WTC11 (cell line): Measurements from ENCODE around the gene CYB5D1. TPM values are rescaled to one million over a fixed set of nuclear protein-coding genes. Genes with fewer than 3 reads are reported as not detected.

ENCODE experiments used
- ATAC-seq: fragments of 200-7000 bp; cut with Tn5 transposase; 2 replicates; pipeline ENCODE4 v1.10.0; 2021; ENCODE audit warnings: mild to moderate bottlenecking, moderate library complexity
- CTCF ChIA-PET: fragments of 300-600 bp; sonication (Branson Sonifier 250); formaldehyde crosslinking; loops from one replicate; lab custom pipeline; 2021; ENCODE audit warnings: antibody characterized with exemption; lab: Charles Lee
- POLR2A ChIA-PET: fragments of 350-600 bp; sonication (Branson Sonifier 250); formaldehyde crosslinking; loops from one replicate; lab custom pipeline; 2021; ENCODE audit warnings: antibody characterized with exemption; lab: Charles Lee
- DNase-seq: peaks from one replicate; pipeline ENCODE4 v3.0.0; 2021; ENCODE audit warnings: low spot score
- H3K27ac Mint-ChIP-seq: 2 replicates; pipeline ENCODE4 v1.8.0; 2021; ENCODE audit warnings: mixed read lengths
- H3K27me3 Mint-ChIP-seq: 2 replicates; pipeline ENCODE4 v1.8.0; 2021; ENCODE audit warnings: low read depth, mild to moderate bottlenecking, moderate library complexity, mixed read lengths
- H3K36me3 Mint-ChIP-seq: 2 replicates; pipeline ENCODE4 v1.8.0; 2021; ENCODE audit warnings: mixed read lengths
- H3K4me1 Mint-ChIP-seq: 2 replicates; pipeline ENCODE4 v1.8.0; 2022; ENCODE audit warnings: mixed read lengths
- H3K4me3 Mint-ChIP-seq: 2 replicates; pipeline ENCODE4 v1.8.0; 2021; ENCODE audit warnings: mild to moderate bottlenecking, moderate library complexity, mixed read lengths
- H3K9me3 Mint-ChIP-seq: 2 replicates; pipeline ENCODE4 v1.8.0; 2021; ENCODE audit warnings: mixed read lengths
- ATF2 ChIP-seq: sonication (generic); formaldehyde crosslinking; IDR thresholded peaks from 2 replicates; pipeline ENCODE4 v1.8.1; 2022; ENCODE audit warnings: low read depth, missing genetic modification reagents, borderline replicate concordance
- E2F1 ChIP-seq: sonication (generic); formaldehyde crosslinking; IDR thresholded peaks from 2 replicates; pipeline ENCODE4 v1.8.0; 2022; ENCODE audit warnings: mild to moderate bottlenecking, missing genetic modification reagents
- EMX1 ChIP-seq: fragments of 250-450 bp; sonication (Bioruptor Pico); IDR thresholded peaks from 2 replicates; pipeline ENCODE4 v1.8.0; 2021; ENCODE audit warnings: mild to moderate bottlenecking
- JAZF1 ChIP-seq: fragments of 250-450 bp; sonication (Bioruptor Pico); IDR thresholded peaks from 2 replicates; pipeline ENCODE4 v1.9.0; 2021; ENCODE audit warnings: moderate library complexity, mild to moderate bottlenecking, inconsistent platforms
- NFATC4 ChIP-seq: fragments of 250-450 bp; sonication (Bioruptor Pico); IDR thresholded peaks from 2 replicates; pipeline ENCODE4 v1.9.0; 2021; ENCODE audit warnings: mild to moderate bottlenecking
- PRDM15 ChIP-seq: sonication (generic); formaldehyde crosslinking; IDR thresholded peaks from 2 replicates; pipeline ENCODE4 v1.8.0; 2022; ENCODE audit warnings: missing genetic modification reagents
- TCF7 ChIP-seq: sonication (generic); formaldehyde crosslinking; IDR thresholded peaks from 2 replicates; pipeline ENCODE4 v1.8.0; 2022; ENCODE audit warnings: mild to moderate bottlenecking, low read depth, missing genetic modification reagents, moderate library complexity
- TP53 ChIP-seq: sonication (generic); formaldehyde crosslinking; IDR thresholded peaks from 2 replicates; pipeline ENCODE4 v1.8.1; 2023; ENCODE audit warnings: mild to moderate bottlenecking, missing genetic modification reagents
- ZNF121 ChIP-seq: sonication (generic); formaldehyde crosslinking; IDR thresholded peaks from 2 replicates; pipeline ENCODE4 v1.8.0; 2023; ENCODE audit warnings: missing genetic modification reagents
- ZNF232 ChIP-seq: sonication (generic); formaldehyde crosslinking; IDR thresholded peaks from 2 replicates; pipeline ENCODE4 v1.8.0; 2022; ENCODE audit warnings: mild to moderate bottlenecking, missing genetic modification reagents
- ZNF317 ChIP-seq: sonication (generic); formaldehyde crosslinking; IDR thresholded peaks from 2 replicates; pipeline ENCODE4 v1.8.1; 2023; ENCODE audit warnings: low read depth, mild to moderate bottlenecking, moderate library complexity, missing genetic modification reagents, borderline replicate concordance
- ZNF671 ChIP-seq: fragments of 250-450 bp; sonication (Bioruptor Pico); IDR thresholded peaks from 2 replicates; pipeline ENCODE4 v1.8.0; 2021; ENCODE audit warnings: mild to moderate bottlenecking
- total RNA-seq: library from RNA; stranded (reverse); gene quantifications from 3 replicates; pipeline ENCODE4 v1.2.3, GENCODE V29; 2021
- TF ChIP-seq, protein P1 (sequence below): sonication (generic); formaldehyde crosslinking; IDR thresholded peaks from 2 replicates; pipeline ENCODE4 v1.8.1; 2022; ENCODE audit warnings: low read depth, mild to moderate bottlenecking, moderate library complexity, missing genetic modification reagents, borderline replicate concordance
- TF ChIP-seq, protein P2 (sequence below): sonication (generic); formaldehyde crosslinking; IDR thresholded peaks from 2 replicates; pipeline ENCODE4 v1.8.0; 2023; ENCODE audit warnings: missing genetic modification reagents
- TF ChIP-seq, protein P3 (sequence below): sonication (generic); formaldehyde crosslinking; IDR thresholded peaks from 2 replicates; pipeline ENCODE4 v1.8.1; 2023; ENCODE audit warnings: mild to moderate bottlenecking, missing genetic modification reagents
- TF ChIP-seq, protein P4 (sequence below): sonication (generic); formaldehyde crosslinking; conservative IDR thresholded peaks from 2 replicates; pipeline ENCODE4 v1.8.1; 2022; ENCODE audit warnings: mild to moderate bottlenecking, missing genetic modification reagents

Gene CYB5D1
- total RNA-seq, 1 experiment from 2014 or later = 15.2 TPM

DNA sequence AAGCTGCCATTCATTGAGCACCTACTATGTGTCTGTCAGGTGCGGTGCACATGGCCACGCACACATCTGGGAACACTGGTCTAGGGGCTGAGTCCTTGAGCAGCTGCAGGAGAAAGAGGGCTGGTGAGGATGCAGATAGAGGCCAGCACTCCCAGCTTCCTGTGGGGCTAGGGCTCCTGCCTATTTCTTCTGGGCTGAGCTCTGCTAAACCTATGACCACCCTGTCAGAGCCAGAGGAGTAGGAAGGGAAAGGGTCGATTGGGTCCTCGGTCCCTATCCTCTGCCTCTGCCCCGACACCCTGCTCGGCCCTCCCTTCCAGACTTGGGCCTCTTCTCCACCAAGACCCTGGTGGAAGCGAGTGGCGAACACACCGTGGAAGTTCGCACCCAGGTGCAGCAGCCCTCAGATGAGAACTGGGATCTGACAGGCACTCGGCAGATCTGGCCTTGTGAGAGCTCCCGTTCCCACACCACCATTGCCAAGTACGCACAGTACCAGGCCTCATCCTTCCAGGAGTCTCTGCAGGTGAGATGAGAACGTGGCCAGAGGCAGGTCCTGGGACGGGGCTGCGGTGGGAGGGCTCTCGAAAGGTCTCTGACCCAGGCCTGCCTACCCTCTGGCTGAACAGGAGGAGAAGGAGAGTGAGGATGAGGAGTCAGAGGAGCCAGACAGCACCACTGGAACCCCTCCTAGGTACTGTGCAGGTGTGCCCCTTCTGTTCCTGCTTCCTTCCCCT lies 6.9 kb upstream of the CYB5D1 start:
- no peak for ATAC-seq
- Mint-ChIP-seq H3K4me3 (peak overlapping the region; percentile 81), H3K27me3 (peaks cover 30% of the 10 kb centered on the region), H3K4me1 (peaks cover 30% of the 10 kb centered on the region), H3K9me3 (no peaks in the 10 kb centered on the region), H3K36me3 (no peaks in the 10 kb centered on the region), H3K27ac (no peak overlapping the region)
- DNase-seq = no peak
- TF ChIP-seq, protein P1, sequence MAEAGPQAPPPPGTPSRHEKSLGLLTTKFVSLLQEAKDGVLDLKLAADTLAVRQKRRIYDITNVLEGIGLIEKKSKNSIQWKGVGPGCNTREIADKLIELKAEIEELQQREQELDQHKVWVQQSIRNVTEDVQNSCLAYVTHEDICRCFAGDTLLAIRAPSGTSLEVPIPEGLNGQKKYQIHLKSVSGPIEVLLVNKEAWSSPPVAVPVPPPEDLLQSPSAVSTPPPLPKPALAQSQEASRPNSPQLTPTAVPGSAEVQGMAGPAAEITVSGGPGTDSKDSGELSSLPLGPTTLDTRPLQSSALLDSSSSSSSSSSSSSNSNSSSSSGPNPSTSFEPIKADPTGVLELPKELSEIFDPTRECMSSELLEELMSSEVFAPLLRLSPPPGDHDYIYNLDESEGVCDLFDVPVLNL (CRISPR knock-in tag) = no peak
- TF ChIP-seq, protein P2, sequence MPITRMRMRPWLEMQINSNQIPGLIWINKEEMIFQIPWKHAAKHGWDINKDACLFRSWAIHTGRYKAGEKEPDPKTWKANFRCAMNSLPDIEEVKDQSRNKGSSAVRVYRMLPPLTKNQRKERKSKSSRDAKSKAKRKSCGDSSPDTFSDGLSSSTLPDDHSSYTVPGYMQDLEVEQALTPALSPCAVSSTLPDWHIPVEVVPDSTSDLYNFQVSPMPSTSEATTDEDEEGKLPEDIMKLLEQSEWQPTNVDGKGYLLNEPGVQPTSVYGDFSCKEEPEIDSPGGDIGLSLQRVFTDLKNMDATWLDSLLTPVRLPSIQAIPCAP (CRISPR knock-in tag) = no peak
- TF ChIP-seq TCF7 (CRISPR knock-in tag) = no peak
- no peak for TF ChIP-seq TP53
- no peak for TF ChIP-seq ZNF232 (CRISPR knock-in tag)
- TF ChIP-seq ZNF121 (CRISPR knock-in tag) = no peak
- TF ChIP-seq JAZF1 (CRISPR knock-in tag) = no peak
- TF ChIP-seq, protein P3, sequence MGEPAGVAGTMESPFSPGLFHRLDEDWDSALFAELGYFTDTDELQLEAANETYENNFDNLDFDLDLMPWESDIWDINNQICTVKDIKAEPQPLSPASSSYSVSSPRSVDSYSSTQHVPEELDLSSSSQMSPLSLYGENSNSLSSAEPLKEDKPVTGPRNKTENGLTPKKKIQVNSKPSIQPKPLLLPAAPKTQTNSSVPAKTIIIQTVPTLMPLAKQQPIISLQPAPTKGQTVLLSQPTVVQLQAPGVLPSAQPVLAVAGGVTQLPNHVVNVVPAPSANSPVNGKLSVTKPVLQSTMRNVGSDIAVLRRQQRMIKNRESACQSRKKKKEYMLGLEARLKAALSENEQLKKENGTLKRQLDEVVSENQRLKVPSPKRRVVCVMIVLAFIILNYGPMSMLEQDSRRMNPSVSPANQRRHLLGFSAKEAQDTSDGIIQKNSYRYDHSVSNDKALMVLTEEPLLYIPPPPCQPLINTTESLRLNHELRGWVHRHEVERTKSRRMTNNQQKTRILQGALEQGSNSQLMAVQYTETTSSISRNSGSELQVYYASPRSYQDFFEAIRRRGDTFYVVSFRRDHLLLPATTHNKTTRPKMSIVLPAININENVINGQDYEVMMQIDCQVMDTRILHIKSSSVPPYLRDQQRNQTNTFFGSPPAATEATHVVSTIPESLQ (CRISPR knock-in tag) = no peak
- no peak for TF ChIP-seq ZNF317 (CRISPR knock-in tag)
- TF ChIP-seq PRDM15 (CRISPR knock-in tag) = no peak
- no peak for TF ChIP-seq EMX1 (CRISPR knock-in tag)
- no peak for TF ChIP-seq ZNF671 (CRISPR knock-in tag)
- TF ChIP-seq ATF2 (CRISPR knock-in tag) = no peak
- TF ChIP-seq, protein P4, sequence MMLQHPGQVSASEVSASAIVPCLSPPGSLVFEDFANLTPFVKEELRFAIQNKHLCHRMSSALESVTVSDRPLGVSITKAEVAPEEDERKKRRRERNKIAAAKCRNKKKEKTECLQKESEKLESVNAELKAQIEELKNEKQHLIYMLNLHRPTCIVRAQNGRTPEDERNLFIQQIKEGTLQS = no peak
- TF ChIP-seq NFATC4 (CRISPR knock-in tag) = no peak
- no peak for TF ChIP-seq E2F1 (CRISPR knock-in tag)
- POLR2A ChIA-PET = no interaction called here
- CTCF ChIA-PET = interaction anchor here (0.6 to 2.1 kb wide), 9 partner anchors 8 to 138 kb away, joined by 3 to 29 read pairs (median 4); partner anchors contain the start of gene KDM6B
